GM23338 (cell line): Measurements from ENCODE around the gene SSTR1. TPM values are rescaled to one million over a fixed set of nuclear protein-coding genes. Genes with fewer than 3 reads are reported as not detected.

Source experiments
- ATAC-seq: fragments of 200-7000 bp; cut with Tn5 transposase; 3 replicates; pipeline ENCODE4 v1.9.1; 2020
- DNase-seq: peaks from one replicate; pipeline ENCODE4 v3.0.0-alpha.2; 2015; ENCODE audit warnings: low spot score
- H2AFZ ChIP-seq: fragments of 200-600 bp; sonication (generic); 2 replicates; pipeline ENCODE4 v1.8.0; 2016; ENCODE audit warnings: antibody characterized with exemption, mild to moderate bottlenecking, moderate library complexity
- H3F3A ChIP-seq: fragments of 200-600 bp; sonication (generic); replicated peaks from 2 replicates; pipeline ENCODE4 v1.8.0; 2017; ENCODE audit warnings: antibody characterized with exemption, mixed run types, low read depth
- H3K27ac ChIP-seq: fragments of 200-600 bp; sonication (generic); 2 replicates; pipeline ENCODE4 v1.6.1; 2016; ENCODE audit warnings: low read depth
- H3K27me3 ChIP-seq: fragments of 200-600 bp; sonication (generic); 2 replicates; pipeline ENCODE4 v1.8.0; 2016; ENCODE audit warnings: mild to moderate bottlenecking, mixed run types, moderate library complexity; ENCODE audit not compliant: insufficient read depth
- H3K36me3 ChIP-seq: fragments of 200-600 bp; sonication (generic); 2 replicates; pipeline ENCODE4 v1.8.0; 2016; ENCODE audit warnings: mild to moderate bottlenecking; ENCODE audit not compliant: insufficient read depth
- H3K4me1 ChIP-seq: fragments of 200-600 bp; sonication (generic); 2 replicates; pipeline ENCODE4 v1.8.0; 2016; ENCODE audit warnings: mild to moderate bottlenecking, moderate library complexity; ENCODE audit not compliant: insufficient read depth
- H3K4me2 ChIP-seq: fragments of 200-600 bp; sonication (generic); 2 replicates; pipeline ENCODE4 v1.7.1; 2017; ENCODE audit warnings: mixed run types
- H3K4me3 ChIP-seq: fragments of 200-600 bp; sonication (generic); 2 replicates; pipeline ENCODE4 v1.6.1; 2016; ENCODE audit warnings: mixed run types
- H3K79me2 ChIP-seq: fragments of 200-600 bp; sonication (generic); replicated peaks from 2 replicates; pipeline ENCODE4 v1.8.0; 2017; ENCODE audit warnings: mild to moderate bottlenecking; ENCODE audit not compliant: insufficient read depth
- H3K9me2 ChIP-seq: fragments of 200-600 bp; sonication (generic); 2 replicates; pipeline ENCODE4 v1.8.0; 2017; ENCODE audit not compliant: insufficient read depth
- H4K20me1 ChIP-seq: fragments of 200-600 bp; sonication (generic); replicated peaks from 2 replicates; pipeline ENCODE4 v1.8.0; 2017; ENCODE audit warnings: mild to moderate bottlenecking; ENCODE audit not compliant: insufficient read depth
- H3K27ac Mint-ChIP-seq: 2 replicates; pipeline ENCODE4 v1.8.0; 2020; ENCODE audit warnings: inconsistent platforms, mild to moderate bottlenecking, moderate library complexity, mixed read lengths
- H3K27me3 Mint-ChIP-seq: 3 replicates; pipeline ENCODE4 v1.8.0; 2022; ENCODE audit warnings: low read depth, mild to moderate bottlenecking, moderate library complexity, mixed read lengths, inconsistent platforms; ENCODE audit not compliant: insufficient read depth, poor library complexity
- H3K36me3 Mint-ChIP-seq: 3 replicates; pipeline ENCODE4 v1.8.0; 2021; ENCODE audit warnings: low read depth, mild to moderate bottlenecking, inconsistent platforms, moderate library complexity, mixed read lengths
- H3K4me1 Mint-ChIP-seq: 3 replicates; pipeline ENCODE4 v1.8.0; 2020; ENCODE audit warnings: mild to moderate bottlenecking, inconsistent platforms, mixed read lengths
- H3K4me3 Mint-ChIP-seq: 3 replicates; pipeline ENCODE4 v1.8.0; 2021; ENCODE audit warnings: moderate library complexity, mild to moderate bottlenecking, inconsistent platforms, mixed read lengths
- H3K9me3 Mint-ChIP-seq: 3 replicates; pipeline ENCODE4 v1.8.0; 2020; ENCODE audit warnings: moderate library complexity, mild to moderate bottlenecking, inconsistent platforms, mixed read lengths
- CREB1 ChIP-seq: fragments of 250-450 bp; sonication (Bioruptor Pico); IDR thresholded peaks from 2 replicates; pipeline ENCODE4 v1.5.0; 2020; ENCODE audit warnings: low read depth, mild to moderate bottlenecking, moderate library complexity
- CTCF ChIP-seq, 2 experiments: fragments of 200-600 bp in 1 of 2; sonication (generic) in 1 of 2; conservative IDR thresholded peaks; 2 replicates each; pipeline versions ENCODE4 v1.5.1 to v1.6.1; 2016 to 2017; ENCODE audit warnings: antibody characterized with exemption in 2 of 2, low read depth in 2 of 2, mild to moderate bottlenecking in 2 of 2, moderate library complexity in 1 of 2
- ETS1 ChIP-seq: IDR thresholded peaks from 2 replicates; pipeline ENCODE4 v1.6.1; 2016; ENCODE audit warnings: antibody characterized with exemption
- EZH2 ChIP-seq: fragments of 200-600 bp; sonication (generic); IDR thresholded peaks from one replicate; pipeline ENCODE4 v1.8.0; 2017; ENCODE audit warnings: antibody characterized with exemption, mild to moderate bottlenecking, low read depth; ENCODE audit not compliant: unreplicated experiment
- EZH2phosphoT487 ChIP-seq: fragments of 200-600 bp; sonication (generic); IDR thresholded peaks from one replicate; pipeline ENCODE4 v1.8.1; 2018; ENCODE audit warnings: antibody characterized with exemption; ENCODE audit not compliant: unreplicated experiment
- JUNB ChIP-seq: IDR thresholded peaks from one replicate; pipeline ENCODE4 v1.6.1; 2016; ENCODE audit warnings: antibody characterized with exemption; ENCODE audit not compliant: unreplicated experiment
- NANOG ChIP-seq: IDR thresholded peaks from 2 replicates; pipeline ENCODE4 v1.6.1; 2016; ENCODE audit warnings: antibody characterized with exemption, borderline replicate concordance
- POLR2AphosphoS5 ChIP-seq: IDR thresholded peaks from 2 replicates; pipeline ENCODE4 v1.6.1; 2016; ENCODE audit warnings: antibody characterized with exemption, low read depth
- REST ChIP-seq: IDR thresholded peaks from one replicate; pipeline ENCODE4 v1.6.1; 2018; ENCODE audit warnings: antibody characterized with exemption; ENCODE audit not compliant: unreplicated experiment
- STAT1 ChIP-seq: IDR thresholded peaks from one replicate; pipeline ENCODE4 v1.6.1; 2016; ENCODE audit warnings: antibody characterized with exemption; ENCODE audit not compliant: unreplicated experiment
- ZNF114 ChIP-seq: fragments of 250-450 bp; sonication (Bioruptor Pico); IDR thresholded peaks from 2 replicates; pipeline ENCODE4 v1.5.0; 2020; ENCODE audit warnings: mild to moderate bottlenecking, moderate library complexity
- ZNF331 ChIP-seq: fragments of 250-450 bp; sonication (Bioruptor Pico); IDR thresholded peaks from 2 replicates; pipeline ENCODE4 v1.5.0; 2020; ENCODE audit warnings: low read depth, mild to moderate bottlenecking, moderate library complexity
- ZNF462 ChIP-seq: fragments of 250-450 bp; sonication (Bioruptor Pico); IDR thresholded peaks from 2 replicates; pipeline ENCODE4 v1.5.0; 2020; ENCODE audit warnings: mild to moderate bottlenecking, moderate library complexity
- polyA plus RNA-seq: library from polyadenylated mRNA; unstranded; fragments of >200 nt; fragmentation: Nextera tagmentation; extraction: Ambion mirVana; gene quantifications from 2 replicates; pipeline ENCODE4 v1.2.1, GENCODE V29; 2016
- total RNA-seq: library from RNA; depleted of rRNA; stranded (reverse); fragments of >200 nt; shearing (Covaris generic); gene quantifications from 2 replicates; pipeline ENCODE4 v1.2.3, GENCODE V29; 2014

Gene SSTR1
- total and polyA plus RNA-seq, 2 experiments from 2014 or later, result 0.42 to 0.80 TPM

- DNase-seq, result no peak
- no peak overlapping the region for H3K27ac Mint-ChIP-seq
- H3K4me1 ChIP-seq, result no peaks in the 10 kb centered on the region
- H3K9me2 ChIP-seq, result no peaks in the 10 kb centered on the region; the same call in 1 of the 2 replicates
- no peak overlapping the region for H2AFZ ChIP-seq
- no peak for ATAC-seq
- no peaks in the 10 kb centered on the region for H4K20me1 ChIP-seq
- H3K4me1 Mint-ChIP-seq, result no peaks in the 10 kb centered on the region
- TF ChIP-seq NANOG (no peak), CTCF (conservative IDR thresholded peaks at IDR 0.05; ENCODE audit: low read depth in 2 of 2) (no peak), ZNF114 (CRISPR knock-in tag) (no peak), ETS1 (no peak), CREB1 (no peak), ZNF462 (no peak), ZNF331 (no peak), EZH2phosphoT487 (no peak), REST (no peak), JUNB (no peak), POLR2AphosphoS5 (no peak), EZH2 (no peak), STAT1 (no peak)
- no peak overlapping the region for H3K4me3 ChIP-seq
- H3K27me3 Mint-ChIP-seq, result peaks cover 3% of the 10 kb centered on the region
- H3K27ac ChIP-seq, result no peak overlapping the region
- no peaks in the 10 kb centered on the region for H3K36me3 Mint-ChIP-seq
- no peaks in the 10 kb centered on the region for H3F3A ChIP-seq
- H3K36me3 ChIP-seq, result no peaks in the 10 kb centered on the region
- H3K27me3 ChIP-seq, result peaks cover 73% of the 10 kb centered on the region
- H3K4me3 Mint-ChIP-seq, result no peak overlapping the region
- H3K4me2 ChIP-seq, result no peak overlapping the region
- no peaks in the 10 kb centered on the region for H3K9me3 Mint-ChIP-seq
- no peaks in the 10 kb centered on the region for H3K79me2 ChIP-seq
These were observed 31.2 kb downstream of the SSTR1 start for GRCh38 chr14:38238878-38239277.
